IPS-11a (cell line): ENCODE results near the gene TCF12.
"Not testable (repeated sequence)": the region's sequence is repeated elsewhere in the genome, so short reads cannot be mapped to it uniquely, and the experiment has no call there.

Experiments
- H3K4me3 ChIP-seq: one replicate; pipeline ENCODE4 v1.5.1; 2013; ENCODE audit warnings: low read depth, low read length, control low read depth

TCF12 gene

GRCh38 chr15:57014896-57015295 is 96.5 kb downstream of the TCF12 start:
- H3K4me3 ChIP-seq = not testable (repeated sequence)

- H3K4me3 ChIP-seq = no peak overlapping the region
Observed at GRCh38 chr15:57015360-57015759, 96.9 kb downstream of the TCF12 start.

GRCh38 chr15:57015897-57016296 is 97.5 kb downstream of the TCF12 start:
- no peak overlapping the region for H3K4me3 ChIP-seq

- H3K4me3 ChIP-seq = no peak overlapping the region
Observed at GRCh38 chr15:57017024-57017423, 98.6 kb downstream of the TCF12 start.

- H3K4me3 ChIP-seq = no peak overlapping the region
Observed at GRCh38 chr15:57018151-57018550, 99.7 kb downstream of the TCF12 start.

DNA sequence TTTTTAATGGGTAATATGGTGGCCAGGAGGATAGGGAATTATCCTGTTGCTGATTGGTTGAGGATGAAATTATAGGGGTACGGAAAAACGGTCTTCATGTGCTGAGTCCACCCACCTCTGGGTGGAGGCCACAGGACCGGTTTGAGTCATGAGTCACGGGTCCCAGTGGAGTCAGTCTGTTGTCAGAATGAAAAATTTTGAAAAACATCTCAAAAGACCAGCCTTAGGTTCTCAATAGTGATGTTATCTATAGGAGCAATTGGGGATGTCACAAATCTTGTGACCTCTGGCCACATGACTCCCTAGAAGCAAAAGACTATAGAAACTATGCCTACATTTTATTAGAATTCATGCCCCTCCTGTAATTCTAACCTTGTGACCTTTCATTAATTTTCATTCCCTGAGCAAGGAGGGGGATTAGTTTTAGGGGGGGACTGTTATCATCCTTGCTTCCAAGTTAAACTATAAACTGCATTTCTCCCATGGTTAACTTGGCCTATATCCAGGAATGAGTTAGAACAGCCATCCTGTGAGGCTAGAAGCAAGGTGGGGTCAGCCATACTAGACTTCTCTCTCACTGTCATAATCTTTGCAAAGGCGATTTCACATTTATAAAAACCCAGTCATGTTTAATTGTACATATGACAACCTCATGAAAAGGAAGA is 101.2 kb downstream of the TCF12 start:
- H3K4me3 ChIP-seq = no peak overlapping the region

GRCh38 chr15:57025264-57025926 is 107.0 kb downstream of the TCF12 start:
- no peak overlapping the region for H3K4me3 ChIP-seq

DNA sequence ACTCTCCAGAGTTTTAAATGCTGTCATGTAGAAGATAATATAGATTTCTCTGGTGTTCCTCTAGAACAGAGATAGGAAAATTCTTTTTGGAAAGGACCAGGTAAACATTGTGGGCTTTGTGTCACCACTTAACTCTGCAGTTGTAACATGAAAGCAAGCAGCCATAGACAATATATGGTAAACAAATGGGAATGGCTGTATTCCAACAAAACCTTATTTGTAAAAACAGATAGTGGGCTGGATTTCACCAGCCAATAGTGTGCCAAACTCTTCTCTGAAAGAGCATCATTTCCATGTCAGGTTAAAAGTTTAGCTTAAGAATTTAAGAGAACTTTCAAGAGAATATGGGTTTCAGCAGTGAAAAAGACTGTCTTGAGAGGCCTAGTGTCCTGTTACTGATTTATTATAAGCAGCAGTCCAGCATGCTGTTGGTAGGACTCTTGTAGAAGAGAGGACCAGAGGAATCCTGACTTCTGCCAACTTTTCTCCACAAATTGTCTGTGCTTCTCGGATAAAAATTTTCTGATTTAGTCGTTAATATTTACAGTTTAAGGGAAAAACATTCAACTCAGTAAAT is 107.7 kb downstream of the TCF12 start:
- H3K4me3 ChIP-seq = no peak overlapping the region

- H3K4me3 ChIP-seq = no peak overlapping the region
Observed at GRCh38 chr15:57027596-57027995, 109.2 kb downstream of the TCF12 start.

DNA sequence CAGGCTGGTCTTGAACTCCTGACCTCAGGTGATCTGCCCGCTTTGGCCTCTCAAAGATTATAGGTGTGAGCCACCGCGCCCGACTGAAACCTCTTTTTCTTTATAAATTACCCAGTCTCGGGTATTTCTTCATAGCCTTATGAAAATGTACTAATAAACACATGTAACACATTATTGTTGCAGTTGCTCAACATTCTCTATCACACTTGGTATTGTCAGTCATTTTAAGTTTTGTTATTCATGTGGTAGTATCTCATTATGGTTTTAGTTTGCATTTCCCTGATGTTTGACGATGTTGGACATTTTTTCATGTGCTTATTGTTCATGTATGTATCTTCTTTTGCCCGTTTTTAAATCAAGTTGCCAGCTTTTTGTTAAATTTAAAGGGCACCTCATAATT is 109.7 kb downstream of the TCF12 start:
- no peak overlapping the region for H3K4me3 ChIP-seq

GRCh38 chr15:57030011-57030410 is 111.6 kb downstream of the TCF12 start:
- H3K4me3 ChIP-seq = no peak overlapping the region

DNA sequence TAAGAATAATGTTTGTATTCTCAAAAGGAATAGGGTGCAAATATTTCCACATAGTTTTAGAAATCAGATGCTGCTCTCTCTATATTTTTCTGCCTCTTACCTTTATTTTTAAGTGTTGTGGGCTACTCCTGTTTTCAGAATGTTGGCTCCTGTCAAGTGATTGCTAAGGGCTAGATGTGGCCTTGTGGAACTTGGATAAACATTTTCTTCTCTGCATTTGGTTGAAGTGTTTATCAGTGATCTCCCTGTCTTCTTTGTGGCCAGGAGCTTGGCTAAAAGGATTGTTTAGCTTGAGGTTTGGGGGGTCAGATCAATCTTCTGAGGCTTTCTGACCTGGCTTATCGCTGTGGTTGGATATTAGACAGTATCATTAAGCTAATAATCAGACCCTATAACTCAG is 112.6 kb downstream of the TCF12 start:
- H3K4me3 ChIP-seq = no peak overlapping the region

- H3K4me3 ChIP-seq = no peak overlapping the region
Observed at GRCh38 chr15:57031605-57032004, 113.2 kb downstream of the TCF12 start.

DNA sequence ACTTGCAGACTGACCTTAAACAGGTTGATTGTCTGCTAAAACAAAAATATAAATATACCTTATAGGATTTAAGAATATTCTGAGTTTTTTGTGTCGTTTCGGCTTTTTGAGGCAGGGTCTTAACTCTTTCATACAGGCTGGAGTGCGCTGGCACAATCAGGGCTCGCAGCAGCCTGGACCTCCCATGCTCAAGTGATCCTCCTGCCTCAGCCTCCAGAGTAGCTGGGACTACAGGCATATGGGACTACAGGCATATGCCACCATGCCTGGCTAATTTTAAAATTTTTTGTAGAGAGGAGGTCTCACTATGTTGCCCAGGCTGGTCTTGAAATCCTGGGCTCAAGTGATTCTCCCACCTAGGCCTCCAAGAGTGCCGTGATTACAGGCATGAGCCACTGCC is 113.9 kb downstream of the TCF12 start:
- H3K4me3 ChIP-seq = no peak overlapping the region

DNA sequence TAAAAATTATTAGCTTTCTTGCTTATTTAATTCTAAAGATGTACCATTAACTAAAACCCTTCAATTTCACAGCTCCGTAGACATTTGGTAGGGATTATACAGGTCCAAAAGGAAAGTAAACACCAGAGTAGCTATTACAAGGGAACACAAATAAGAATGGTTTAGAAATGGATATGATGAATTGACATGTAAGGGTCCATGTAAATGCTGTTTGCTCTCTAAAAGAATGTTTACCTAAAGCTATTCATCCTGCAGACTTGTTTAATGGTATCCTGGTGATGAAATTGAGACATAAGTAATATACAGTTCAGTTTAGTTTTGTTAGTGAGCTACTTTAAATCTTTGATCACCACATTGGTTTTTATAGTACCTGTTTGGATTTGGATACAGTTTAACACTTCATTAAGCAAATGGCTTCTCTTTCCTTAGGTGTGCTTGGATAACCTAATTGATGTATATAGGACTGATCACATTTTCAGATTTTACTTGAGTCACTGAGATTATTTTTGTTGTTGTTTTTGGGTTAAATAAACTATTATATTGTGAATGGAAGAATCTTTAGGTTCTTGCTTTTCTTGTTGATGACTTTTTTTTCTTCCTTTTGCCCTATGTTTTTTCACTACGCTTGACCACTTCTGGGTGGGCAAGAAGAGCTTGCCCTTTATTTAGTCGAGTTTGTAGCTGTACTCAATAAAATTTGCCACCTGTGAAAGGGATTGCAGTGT is 115.4 kb downstream of the TCF12 start:
- H3K4me3 ChIP-seq = no peak overlapping the region

GRCh38 chr15:57034613-57035012 is 116.2 kb downstream of the TCF12 start:
- no peak overlapping the region for H3K4me3 ChIP-seq

GRCh38 chr15:57035664-57036063 is 117.2 kb downstream of the TCF12 start:
- no peak overlapping the region for H3K4me3 ChIP-seq

GRCh38 chr15:57036352-57036751 is 117.9 kb downstream of the TCF12 start:
- H3K4me3 ChIP-seq = no peak overlapping the region

DNA sequence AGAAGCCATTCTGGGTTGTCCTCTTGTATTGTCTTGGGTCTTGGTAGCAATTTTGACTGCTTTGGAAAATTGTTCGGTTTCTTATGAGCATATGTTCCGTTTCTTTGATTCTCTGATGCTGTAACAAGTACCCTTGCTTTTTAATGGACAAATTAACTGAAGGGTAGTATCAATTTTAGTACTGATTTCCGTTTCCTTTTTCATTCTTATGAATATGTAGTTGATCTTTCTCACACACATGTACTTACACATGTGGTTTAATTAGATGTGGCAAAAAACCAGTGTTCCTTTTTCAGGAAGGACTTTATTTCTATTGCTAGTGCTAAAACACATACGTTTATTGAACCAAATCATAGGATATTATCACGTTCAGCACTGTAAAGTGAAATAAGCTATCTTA is 119.1 kb downstream of the TCF12 start:
- H3K4me3 ChIP-seq = no peak overlapping the region

DNA sequence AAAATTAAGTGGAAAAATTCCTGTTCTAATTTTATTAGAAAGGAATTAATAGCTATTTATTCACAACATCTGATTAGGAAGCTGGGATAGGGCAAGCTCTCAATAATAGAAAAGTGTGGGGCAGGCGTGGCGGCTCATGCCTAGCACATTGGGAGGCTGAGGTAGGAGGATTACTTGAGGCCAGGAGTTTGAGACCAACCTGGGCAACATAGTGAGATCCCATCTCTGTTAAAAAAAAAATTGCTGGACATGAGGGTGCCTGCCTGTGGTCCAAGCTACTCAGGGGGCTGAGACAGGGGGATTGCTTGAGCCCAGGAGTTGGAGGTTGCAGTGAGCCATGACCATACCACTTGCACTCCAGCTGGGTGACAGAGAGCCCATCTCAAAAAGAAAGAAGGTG is 119.6 kb downstream of the TCF12 start:
- no peak overlapping the region for H3K4me3 ChIP-seq

DNA sequence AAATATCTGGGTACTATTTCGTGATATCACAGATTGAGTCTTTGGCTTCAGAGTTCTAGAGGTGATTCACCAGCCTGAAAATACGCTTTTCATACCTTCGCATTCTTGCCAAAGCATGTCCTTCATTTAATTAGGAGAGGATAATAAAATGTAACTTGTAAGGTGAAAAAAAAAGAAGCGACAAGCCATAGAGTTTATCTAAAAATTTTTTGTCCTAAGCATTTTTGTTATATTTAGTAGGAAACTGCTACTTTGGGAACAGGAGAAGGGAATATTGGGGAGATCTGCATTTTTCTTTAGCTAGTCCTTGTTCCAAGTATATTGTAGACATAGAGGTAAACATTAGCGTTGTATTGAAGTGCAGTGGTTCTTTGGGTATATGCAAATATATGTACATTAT is 120.1 kb downstream of the TCF12 start:
- H3K4me3 ChIP-seq = no peak overlapping the region

DNA sequence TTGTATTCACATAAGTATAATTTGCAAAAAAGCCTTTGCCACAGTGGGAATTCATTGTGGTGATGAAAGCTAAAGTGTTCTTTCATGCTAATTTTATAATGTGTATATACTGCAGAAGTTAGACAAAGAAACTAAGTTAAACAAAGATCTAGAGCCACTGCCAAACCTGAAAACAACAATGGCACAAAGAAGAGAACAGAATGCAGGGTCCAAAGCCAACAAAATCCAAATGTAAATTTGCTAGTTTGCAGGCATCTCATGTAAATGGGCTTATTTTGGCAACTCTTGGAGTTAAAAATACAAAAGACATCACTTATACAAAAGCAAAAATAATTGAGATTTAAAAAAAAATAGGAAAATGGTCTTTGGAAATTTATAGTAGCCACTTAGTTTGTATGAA is 123.0 kb downstream of the TCF12 start:
- no peak overlapping the region for H3K4me3 ChIP-seq
